Pancreas (tissue), 10 donors: ENCODE data around the gene ACYP2. TPM values are rescaled to one million over a fixed set of nuclear protein-coding genes. Genes with fewer than 3 reads are reported as not detected.

Experiments
- ATAC-seq, 4 donors: fragments of 200-7000 bp; cut with Tn5 transposase; one replicate each; pipeline versions ENCODE4 v1.8.0 to v1.9.1; 2020; ENCODE audit warnings: mild to moderate bottlenecking in 4 of 4, moderate library complexity in 4 of 4
- DNase-seq, 6 donors: peaks; one replicate each; pipeline ENCODE4 v3.0.0-alpha.2; 2020
- FAIRE-seq: peaks from 2 replicates; lab custom pipeline; 2012; peaks lifted over from hg19 to GRCh38; lab: Jason Lieb, UNC
- H3K27ac ChIP-seq, 4 donors: fragments of 200-600 bp; sonication (generic); 1 replicate in 3 of 4; 2 replicates in 1 of 4; pipeline versions ENCODE4 v1.5.0 to v1.8.0; 2020
- H3K27me3 ChIP-seq, 4 donors: fragments of 200-600 bp; one replicate each; pipeline ENCODE4 v1.8.0; 2021
- H3K36me3 ChIP-seq, 3 donors: fragments of 200-600 bp; sonication (generic) in 1 of 3; one replicate each; pipeline versions ENCODE4 v1.5.0 to v1.8.0; 2020 to 2021
- H3K4me1 ChIP-seq, 3 donors: fragments of 200-600 bp; one replicate each; pipeline ENCODE4 v1.8.0; 2021
- H3K4me3 ChIP-seq, 4 donors: fragments of 200-600 bp; sonication (generic) in 2 of 4; one replicate each; pipeline versions ENCODE4 v1.5.0 to v1.8.0; 2020 to 2021
- H3K9me3 ChIP-seq, 4 donors: fragments of 200-600 bp; one replicate each; pipeline ENCODE4 v1.8.0; 2021
- CTCF ChIP-seq, 4 donors: fragments of 200-600 bp; sonication (generic) in 3 of 4; IDR thresholded peaks; one replicate each; pipeline versions ENCODE4 v1.5.0 to v1.8.0; 2021; ENCODE audit warnings: antibody characterized with exemption in 4 of 4
- WGBS, 2 donors: extraction: QIAGEN DNeasy Blood & Tissue Kit; methylation state at CpG; one replicate each; pipeline ENCODE4 v1.1.7; 2013; 5-methylcytosine and 5-hydroxymethylcytosine counted together
- intact Hi-C, 3 donors: fragments of 100-400 bp; cut with DNase I; formaldehyde crosslinking; loops; one replicate each; pipeline versions ENCODE4 v1.11.1 to v1.14.2; 2022
- polyA plus RNA-seq, 2 donors: library from polyadenylated mRNA; stranded (reverse); fragments of 200-250 nt; gene quantifications; one replicate each; pipeline ENCODE4 v1.2.3, GENCODE V29; 2013
- total RNA-seq, 6 donors: library from RNA; stranded (reverse); fragmentation: NEBNext Ultra II Directional in 4 of 6; extraction: Animal tissue kit (Norgen Biotek cat#: 25700) in 4 of 6; gene quantifications; one replicate each; pipeline versions ENCODE4 v1.2.1 to v1.2.4, GENCODE V29; 2021 to 2023
- donor health status: healthy with polysubstance abuse.
- donor health status: DM: no; HTN: no; CAD: no; lungs with moderate emphysema.
- donor health status: DM: no; HTN: no; CAD: no.
- donor health status: control.
- donor health status: control.
- donor health status: Bipolar disorder and iron deficiency.
- donor health status: DM: yes; HTN: yes; CAD: no.
- donor health status: DM: no; HTN: no; CAD: no.
- donor health status: DM: no; HTN: no; CAD: no.
- donor health status: DM: yes; HTN: yes; CAD: no.

ACYP2 gene
- total and polyA plus RNA-seq, 8 donors = 8.0 to 18.0 (median 10.4) TPM

DNA sequence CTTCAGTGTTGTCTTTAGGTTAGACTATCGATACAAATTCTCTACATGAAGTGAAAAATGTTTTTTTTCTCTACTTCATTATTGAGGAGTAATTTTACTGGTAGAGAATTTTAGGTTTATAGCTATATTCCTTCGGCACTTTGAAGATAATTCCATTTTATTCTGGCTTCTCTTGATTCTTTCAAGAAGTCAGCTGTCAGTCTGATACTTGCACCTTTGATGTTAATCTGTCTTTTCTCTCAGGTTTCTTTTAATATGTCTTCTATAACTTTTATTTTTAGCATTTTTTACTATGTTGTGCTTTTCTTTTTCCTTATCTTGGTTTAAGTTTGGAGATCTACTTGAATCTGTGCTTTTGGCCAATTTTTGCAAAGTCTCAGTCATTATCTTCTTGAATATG, 122.0 kb downstream of the ACYP2 start:
- Histone ChIP-seq H3K27ac (no peak overlapping the region), H3K9me3 (no peaks in the 10 kb centered on the region), H3K4me3 (no peak overlapping the region), H3K4me1 (no peaks in the 10 kb centered on the region), H3K27me3 (no peaks in the 10 kb centered on the region), H3K36me3 (no peaks in the 10 kb centered on the region)
- intact Hi-C loops = no loop called here
- DNase-seq (no peak), ATAC-seq (no peak), FAIRE-seq (no peak)
- WGBS, 2 donors = 93 to 99% methylated on average over 2 of the region's 2 CpGs
- no peak for TF ChIP-seq CTCF (IDR thresholded peaks at IDR 0.05)

GRCh38 chr2:54239427-54239826, 124.0 kb downstream of the ACYP2 start:
- FAIRE-seq (no peak), ATAC-seq (peak in 1 of 4 donors; percentile 52)
- no peak overlapping the region for H3K27ac ChIP-seq

DNA sequence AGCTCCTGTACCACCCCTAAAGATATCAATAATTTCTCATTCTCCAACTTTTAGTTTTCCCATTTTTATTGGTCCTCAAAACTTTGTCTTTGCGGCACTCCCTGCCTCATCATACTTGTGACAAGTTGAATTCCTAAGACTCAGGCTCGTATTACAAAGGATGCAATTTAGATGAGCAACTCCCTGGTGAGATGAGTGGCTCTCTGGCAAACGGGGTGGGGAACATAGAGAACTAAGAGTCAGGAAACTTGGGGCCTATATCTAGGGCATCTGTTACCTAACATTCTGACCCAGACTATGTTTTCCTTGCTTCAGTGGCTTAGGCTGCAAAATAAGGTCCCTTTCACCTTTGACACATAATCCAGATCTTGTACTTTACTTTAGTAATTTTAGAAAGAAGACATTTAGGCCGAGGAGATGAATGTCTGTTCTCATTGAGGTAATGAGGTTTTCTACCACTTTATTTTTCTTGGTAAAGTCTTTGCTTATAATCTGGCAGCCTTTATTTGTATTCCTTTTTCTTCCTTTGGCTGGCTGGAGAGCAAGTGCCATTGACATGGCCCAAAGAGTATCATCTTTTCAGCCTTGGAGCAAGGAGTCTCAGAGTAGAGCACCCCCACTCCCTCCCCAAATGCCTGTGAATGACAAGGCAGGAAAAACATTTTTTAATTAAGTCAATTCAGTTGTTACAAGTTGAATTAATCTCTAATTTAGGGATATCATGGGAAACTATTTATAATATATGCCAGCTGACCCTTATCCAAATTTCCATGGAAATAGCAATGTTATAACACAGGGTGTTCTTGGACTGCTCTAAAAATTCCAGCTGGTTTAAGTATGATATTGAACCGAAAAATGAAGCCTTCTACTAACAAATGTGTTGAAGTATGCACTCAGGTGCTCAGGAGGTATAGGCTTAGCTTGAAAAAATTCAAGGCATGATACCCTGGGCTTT, 125.4 kb downstream of the ACYP2 start:
- 69 to 75% methylated on average over 5 of the region's 5 CpGs for WGBS, 2 donors
- no peak overlapping the region for H3K27ac ChIP-seq
- H3K27me3 ChIP-seq = no peaks in the 10 kb centered on the region
- intact Hi-C loops = no loop called here
- no peak for TF ChIP-seq CTCF (IDR thresholded peaks at IDR 0.05)
- H3K4me1 ChIP-seq = no peaks in the 10 kb centered on the region
- no peaks in the 10 kb centered on the region for H3K36me3 ChIP-seq
- peak in 2 of 4 donors; percentile 37 to 48 for ATAC-seq
- FAIRE-seq = no peak
- DNase-seq = no peak
- H3K4me3 ChIP-seq = no peak overlapping the region
- H3K9me3 ChIP-seq = no peaks in the 10 kb centered on the region

More at GRCh38 chr2:54239427-54239826, 124.0 kb downstream of the ACYP2 start:
- Histone ChIP-seq H3K4me1 (no peaks in the 10 kb centered on the region), H3K9me3 (no peaks in the 10 kb centered on the region), H3K4me3 (no peak overlapping the region), H3K27me3 (no peaks in the 10 kb centered on the region), H3K36me3 (no peaks in the 10 kb centered on the region)
- TF ChIP-seq CTCF (IDR thresholded peaks at IDR 0.05) = no peak
- intact Hi-C loops = no loop called here
- DNase-seq = no peak
- WGBS, 2 donors = 90 to 98% methylated on average over 1 of the region's 1 CpG

DNA sequence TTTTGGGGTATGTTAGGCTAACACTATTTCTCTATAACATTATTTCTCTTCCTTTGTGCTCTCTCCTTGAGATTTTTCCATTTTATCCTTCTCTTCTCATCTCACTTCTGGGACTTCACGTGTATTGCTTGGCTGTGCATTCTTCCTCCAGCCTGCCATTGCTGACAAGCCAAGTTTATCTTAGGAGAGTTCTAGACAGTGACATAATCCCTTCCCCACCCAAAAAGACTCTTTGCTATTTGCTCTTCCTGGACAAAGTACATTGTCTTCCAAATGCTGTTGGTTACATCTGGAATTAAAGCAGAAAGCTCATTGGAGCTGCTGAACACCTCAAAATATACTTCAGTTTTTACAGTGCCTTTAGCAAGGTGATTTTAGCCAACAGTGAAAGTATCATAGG, 131.7 kb downstream of the ACYP2 start:
- no peaks in the 10 kb centered on the region for H3K27me3 ChIP-seq
- no peak overlapping the region for H3K4me3 ChIP-seq
- no peak for FAIRE-seq
- no peaks in the 10 kb centered on the region for H3K9me3 ChIP-seq
- WGBS, 2 donors = 79 to 94% methylated on average over 1 of the region's 1 CpG
- H3K36me3 ChIP-seq = no peaks in the 10 kb centered on the region
- H3K27ac ChIP-seq = no peak overlapping the region
- intact Hi-C loops = no loop called here
- no peaks in the 10 kb centered on the region for H3K4me1 ChIP-seq
- DNase-seq = no peak
- no peak for TF ChIP-seq CTCF (IDR thresholded peaks at IDR 0.05)
- no peak for ATAC-seq

DNA sequence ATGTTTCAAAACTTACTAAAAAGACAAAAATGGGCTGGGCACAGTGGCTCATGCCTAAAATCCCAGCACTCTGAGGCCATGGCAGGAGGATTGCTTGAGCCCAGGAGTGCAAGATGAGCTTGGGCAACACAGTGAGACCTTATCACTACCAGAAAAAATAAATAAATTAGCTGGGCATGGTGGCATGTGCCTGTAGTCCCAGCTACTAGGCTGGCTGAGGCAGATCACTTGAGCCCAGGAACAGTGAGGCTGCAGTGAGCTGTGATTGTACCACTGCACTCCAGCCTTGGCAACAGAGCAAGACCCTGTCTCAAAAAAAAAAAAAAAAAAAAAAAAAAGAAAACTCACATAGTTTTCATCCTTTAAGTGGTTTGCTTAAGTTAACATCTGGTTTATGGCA, 134.2 kb downstream of the ACYP2 start:
- H3K27me3 ChIP-seq = no peaks in the 10 kb centered on the region
- H3K4me1 ChIP-seq = no peaks in the 10 kb centered on the region
- no peak overlapping the region for H3K27ac ChIP-seq
- no peak overlapping the region for H3K4me3 ChIP-seq
- H3K9me3 ChIP-seq = no peaks in the 10 kb centered on the region
- ATAC-seq (no peak), FAIRE-seq (no peak), DNase-seq (no peak)
- H3K36me3 ChIP-seq = no peaks in the 10 kb centered on the region
- no peak for TF ChIP-seq CTCF (IDR thresholded peaks at IDR 0.05)
- intact Hi-C loops = no loop called here
